Right atrium auricular region (tissue), 2 donors: ENCODE results near the gene C1orf226. TPM values are rescaled to one million over a fixed set of nuclear protein-coding genes. Genes with fewer than 3 reads are reported as not detected.

Source experiments
- DNase-seq: peaks from one replicate; pipeline ENCODE4 v3.0.0-alpha.2; 2019; ENCODE audit warnings: low spot score
- H3K27ac ChIP-seq, 2 donors: fragments of 200-600 bp; sonication (generic); 1 replicate in 1 of 2; 2 replicates in 1 of 2; pipeline ENCODE4 v1.5.1; 2016 to 2019
- H3K27me3 ChIP-seq, 2 donors: fragments of 200-600 bp; sonication (generic); one replicate each; pipeline versions ENCODE4 v1.5.1 to v1.6.0; 2017 to 2019
- H3K36me3 ChIP-seq: fragments of 200-600 bp; sonication (generic); one replicate; pipeline ENCODE4 v1.5.1; 2016
- H3K4me1 ChIP-seq, 2 donors: fragments of 200-600 bp; sonication (generic); one replicate each; pipeline versions ENCODE4 v1.5.1 to v1.6.0; 2017 to 2019
- H3K4me3 ChIP-seq, 2 donors: fragments of 200-600 bp; sonication (generic); 1 replicate in 1 of 2; 2 replicates in 1 of 2; pipeline ENCODE4 v1.5.1; 2017 to 2019; ENCODE audit warnings: mild to moderate bottlenecking in 1 of 2, moderate library complexity in 1 of 2
- H3K9me3 ChIP-seq, 2 donors: fragments of 200-600 bp; sonication (generic); one replicate each; pipeline ENCODE4 v1.5.1; 2019
- CTCF ChIP-seq, 2 donors: fragments of 200-600 bp; sonication (generic); IDR thresholded peaks; one replicate each; pipeline ENCODE4 v1.5.1; 2019; ENCODE audit warnings: antibody characterized with exemption in 2 of 2
- total RNA-seq, 2 donors: library from RNA; depleted of rRNA; stranded (reverse); fragments of >200 nt; gene quantifications; one replicate each; pipeline ENCODE4 v1.1.0, GENCODE V29; 2016

C1orf226 gene
- total RNA-seq, 2 donors from 2014 or later = 3.0 to 7.0 TPM

GRCh38 chr1:162360874-162361260 lies 20.7 kb upstream of the C1orf226 start:
- Histone ChIP-seq H3K4me1 (no peaks in the 10 kb centered on the region), H3K27me3 (no peaks in the 10 kb centered on the region), H3K4me3 (no peak overlapping the region), H3K9me3 (no peaks in the 10 kb centered on the region), H3K27ac (no peak overlapping the region), H3K36me3 (no peaks in the 10 kb centered on the region)
- no peak for DNase-seq
- no peak for TF ChIP-seq CTCF (IDR thresholded peaks at IDR 0.05)

GRCh38 chr1:162361349-162361748 lies 20.2 kb upstream of the C1orf226 start:
- no peak for TF ChIP-seq CTCF (IDR thresholded peaks at IDR 0.05)
- H3K36me3 ChIP-seq = no peaks in the 10 kb centered on the region
- H3K27me3 ChIP-seq = no peaks in the 10 kb centered on the region
- no peaks in the 10 kb centered on the region for H3K4me1 ChIP-seq
- no peaks in the 10 kb centered on the region for H3K9me3 ChIP-seq
- no peak overlapping the region for H3K4me3 ChIP-seq
- no peak for DNase-seq
- H3K27ac ChIP-seq = no peak overlapping the region

GRCh38 chr1:162363823-162364222 lies 17.7 kb upstream of the C1orf226 start:
- H3K27me3 ChIP-seq = no peaks in the 10 kb centered on the region
- DNase-seq = no peak
- H3K9me3 ChIP-seq = no peaks in the 10 kb centered on the region

GRCh38 chr1:162364498-162364897 lies 17.0 kb upstream of the C1orf226 start:
- no peak for TF ChIP-seq CTCF (IDR thresholded peaks at IDR 0.05)
- no peak for DNase-seq
- Histone ChIP-seq H3K9me3 (no peaks in the 10 kb centered on the region), H3K27ac (no peak overlapping the region), H3K36me3 (no peaks in the 10 kb centered on the region), H3K4me3 (no peak overlapping the region), H3K4me1 (no peaks in the 10 kb centered on the region), H3K27me3 (no peaks in the 10 kb centered on the region)

More at GRCh38 chr1:162363823-162364222, 17.7 kb upstream of the C1orf226 start:
- H3K36me3 ChIP-seq = no peaks in the 10 kb centered on the region
- no peak for TF ChIP-seq CTCF (IDR thresholded peaks at IDR 0.05)
- H3K27ac ChIP-seq = no peak overlapping the region
- H3K4me3 ChIP-seq = no peak overlapping the region
- H3K4me1 ChIP-seq = no peaks in the 10 kb centered on the region

- DNase-seq = no peak
- no peak overlapping the region for H3K27ac ChIP-seq
- TF ChIP-seq CTCF (IDR thresholded peaks at IDR 0.05) = no peak
- H3K9me3 ChIP-seq = no peaks in the 10 kb centered on the region
- no peaks in the 10 kb centered on the region for H3K27me3 ChIP-seq
- H3K4me3 ChIP-seq = no peak overlapping the region
- no peaks in the 10 kb centered on the region for H3K36me3 ChIP-seq
- H3K4me1 ChIP-seq = no peaks in the 10 kb centered on the region
Measured at GRCh38 chr1:162365284-162366020, 16.1 kb upstream of the C1orf226 start.

GRCh38 chr1:162366149-162366548 lies 15.4 kb upstream of the C1orf226 start:
- Histone ChIP-seq H3K27me3 (no peaks in the 10 kb centered on the region), H3K27ac (no peak overlapping the region), H3K9me3 (no peaks in the 10 kb centered on the region), H3K4me1 (no peaks in the 10 kb centered on the region), H3K36me3 (no peaks in the 10 kb centered on the region), H3K4me3 (no peak overlapping the region)
- no peak for TF ChIP-seq CTCF (IDR thresholded peaks at IDR 0.05)
- no peak for DNase-seq
